GM18870 (cell line): ENCODE data around the gene ABCA12.

Experiments
- ATAC-seq: cut with Tn5 transposase; IDR thresholded peaks from one replicate; pipeline ENCODE4 v1.9.1; 2021; ENCODE audit warnings: moderate library complexity; ENCODE audit not compliant: unreplicated experiment

The ABCA12 gene

DNA sequence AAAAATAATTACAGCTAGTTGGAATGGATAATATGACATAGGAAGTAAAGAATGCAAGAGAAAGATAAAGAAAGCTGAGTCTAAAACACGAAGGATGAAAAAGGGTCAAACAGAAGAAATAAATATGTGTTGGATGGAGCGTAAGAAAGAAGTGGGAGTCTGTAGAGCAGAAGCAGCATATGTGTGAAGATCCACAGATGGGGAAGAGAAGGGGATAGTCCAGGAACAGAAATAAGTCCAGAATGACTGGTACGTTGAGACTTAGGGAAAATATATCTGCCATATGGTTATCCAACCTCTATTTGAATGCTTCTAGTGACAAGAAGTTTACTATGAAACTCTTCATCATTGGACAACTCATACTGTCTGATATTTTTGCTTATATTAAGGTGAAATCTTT lies 18.0 kb downstream of the ABCA12 start:
- ATAC-seq = no peak

DNA sequence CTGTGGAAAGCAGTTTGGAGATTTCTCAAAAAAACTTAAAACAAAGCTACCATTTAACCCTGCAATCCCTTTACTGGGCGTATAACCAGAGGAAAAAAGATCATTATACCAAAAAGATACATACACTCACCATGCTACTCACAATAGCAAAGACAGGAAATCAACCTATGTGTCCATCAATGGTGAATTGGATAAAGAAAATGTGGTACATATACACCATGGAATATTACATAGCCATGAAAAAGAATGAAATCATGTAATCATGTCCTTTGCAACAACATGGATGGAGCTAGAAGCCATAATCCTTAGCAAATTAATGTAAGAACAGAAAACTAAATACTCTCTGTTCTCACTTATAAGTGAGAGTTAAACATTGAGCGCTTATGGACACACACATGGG lies 18.6 kb downstream of the ABCA12 start:
- ATAC-seq = no peak

DNA sequence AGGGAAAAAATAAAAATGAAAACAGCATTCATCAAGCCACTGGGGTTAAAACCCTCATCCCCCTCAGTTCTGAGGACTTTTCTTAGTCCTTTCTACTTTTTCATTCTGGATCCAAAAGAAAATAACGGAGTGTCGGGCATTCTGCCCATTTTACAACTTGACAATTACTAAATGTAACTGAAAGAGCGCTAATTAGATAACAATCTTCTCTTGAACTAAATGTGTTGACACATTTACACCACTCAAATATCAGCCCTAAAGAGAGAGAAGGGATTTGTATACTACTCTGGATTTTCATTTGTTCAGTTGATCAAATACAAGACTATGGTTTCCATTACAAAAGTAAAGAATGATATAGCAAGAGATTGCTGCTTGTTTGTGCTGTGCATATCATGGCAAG lies 27.5 kb downstream of the ABCA12 start:
- no peak for ATAC-seq

DNA sequence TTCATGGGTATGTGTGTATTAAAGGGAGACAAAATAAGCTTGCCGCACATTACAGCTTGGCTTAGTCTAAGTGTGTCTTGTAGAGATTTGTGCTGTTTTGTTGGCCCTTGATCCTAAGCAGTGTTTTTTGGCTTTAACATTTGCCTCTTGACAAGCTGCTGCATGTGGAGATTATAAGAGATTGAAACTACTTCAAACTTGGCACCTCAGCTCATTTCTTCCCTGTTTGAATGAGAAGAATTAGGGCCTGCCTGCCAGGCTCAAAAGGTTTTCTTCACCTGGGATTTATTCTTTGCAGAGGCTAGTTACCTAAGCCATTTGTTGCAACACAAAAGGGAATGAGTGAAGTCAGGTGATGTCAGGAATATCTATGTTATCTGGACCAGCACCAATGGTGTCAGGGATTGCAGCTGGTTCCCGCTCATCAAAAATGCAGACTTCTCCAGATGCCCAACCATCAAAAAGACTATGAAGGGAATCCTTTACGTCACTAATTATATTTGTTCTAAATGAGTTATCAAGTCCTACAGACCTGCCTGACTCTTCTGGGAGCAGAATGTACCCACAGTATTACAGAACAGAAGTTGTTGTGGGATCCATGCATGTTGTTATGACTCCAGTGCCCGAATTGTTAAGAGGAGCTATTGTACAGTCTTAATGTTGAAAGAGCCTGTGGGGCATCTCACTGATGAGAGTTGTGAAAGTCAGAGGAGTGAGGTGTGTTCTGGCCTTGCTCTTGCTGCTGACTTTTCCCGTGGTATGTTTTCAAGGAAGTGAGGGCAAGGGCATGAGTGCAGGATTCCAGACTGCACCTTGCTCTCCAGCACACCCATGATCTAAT lies 31.0 kb downstream of the ABCA12 start:
- no peak for ATAC-seq

DNA sequence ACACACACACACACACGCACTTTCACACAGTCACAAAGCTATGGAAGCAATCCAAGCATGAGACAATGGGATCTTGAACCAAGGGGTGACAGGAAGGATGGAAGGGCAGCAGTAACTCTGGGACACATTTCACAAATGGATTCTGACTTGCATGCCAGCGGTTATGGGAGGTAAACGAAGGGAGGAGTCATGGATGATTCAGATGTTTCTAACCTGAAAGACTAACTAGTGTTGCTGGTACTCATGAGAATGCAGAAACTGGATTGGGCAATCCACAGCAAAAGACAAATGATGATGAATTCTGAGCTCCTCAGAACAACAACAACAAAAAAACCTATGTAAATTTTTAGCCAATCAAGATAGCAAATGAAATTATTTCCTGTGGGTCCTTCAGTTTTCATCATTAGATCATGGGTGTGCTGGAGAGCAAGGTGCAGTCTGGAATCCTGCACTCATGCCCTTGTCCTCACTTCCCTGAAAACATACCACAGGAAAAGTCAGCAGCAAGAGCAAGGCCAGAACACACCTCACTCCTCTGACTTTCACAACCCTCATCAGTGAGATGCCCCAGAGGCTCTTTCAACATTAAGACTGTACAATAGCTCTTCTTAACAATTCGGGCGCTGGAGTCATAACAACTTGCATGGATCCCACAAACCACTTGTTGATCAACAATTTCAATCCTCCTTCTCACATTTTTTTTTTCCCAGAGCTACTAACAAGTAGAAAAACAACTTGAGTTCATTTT lies 32.6 kb downstream of the ABCA12 start:
- no peak for ATAC-seq

DNA sequence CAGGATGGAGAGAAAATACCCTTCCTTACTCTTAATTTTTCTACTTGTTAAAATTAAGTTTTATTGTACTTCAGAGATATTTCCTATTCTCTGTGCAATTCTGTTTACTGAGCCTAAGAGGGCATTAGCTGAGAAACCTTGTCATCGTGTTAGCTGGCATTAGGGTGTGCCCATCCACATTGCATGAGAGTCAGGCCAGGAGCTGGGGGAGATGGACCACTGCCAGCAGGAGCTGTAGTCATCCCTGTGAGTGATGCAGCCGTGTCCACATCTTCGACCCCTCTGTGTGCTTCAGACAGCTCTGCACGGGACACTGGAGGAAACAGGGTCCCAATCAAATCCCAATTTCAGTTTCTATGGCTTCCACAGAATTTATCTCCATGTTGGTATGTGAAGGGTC lies 34.2 kb downstream of the ABCA12 start:
- no peak for ATAC-seq

DNA sequence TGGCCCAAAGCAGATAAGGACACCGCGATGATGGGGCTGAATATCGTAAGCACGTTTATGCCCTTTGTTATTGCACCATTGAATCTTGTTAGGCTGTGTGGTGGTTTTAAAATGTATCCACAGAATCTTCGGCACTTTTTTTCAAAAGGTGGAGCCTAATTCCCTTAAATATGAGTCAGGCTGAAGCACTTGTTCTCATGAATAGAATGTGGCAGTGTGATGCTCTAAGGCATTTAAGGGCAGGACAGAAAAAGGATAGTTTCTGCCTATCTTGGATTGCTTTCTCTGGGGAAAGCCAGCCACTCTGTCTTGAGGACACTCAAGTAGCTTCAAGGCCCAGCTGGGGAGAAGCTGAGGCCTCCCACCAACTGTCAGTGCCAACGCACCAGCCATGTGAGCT lies 39.6 kb downstream of the ABCA12 start:
- no peak for ATAC-seq

DNA sequence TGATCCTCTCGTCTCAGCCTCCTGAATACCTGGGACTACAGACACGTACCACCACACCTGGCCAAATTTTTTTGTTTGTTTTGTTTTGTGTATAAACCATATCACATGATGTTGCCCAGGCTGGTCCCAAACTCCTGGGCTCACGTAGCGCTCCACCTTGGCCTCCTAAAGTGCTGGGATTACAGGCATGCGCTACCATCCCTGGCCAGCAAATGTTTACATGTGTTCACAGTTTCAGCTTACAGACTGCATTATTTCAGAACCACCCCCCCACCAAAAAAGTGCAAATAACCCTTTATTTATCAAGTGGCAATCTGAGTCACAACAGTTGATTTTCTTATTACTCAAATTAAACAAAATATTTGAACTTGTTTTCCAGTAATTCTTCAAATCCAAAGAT lies 54.3 kb downstream of the ABCA12 start:
- no peak for ATAC-seq

DNA sequence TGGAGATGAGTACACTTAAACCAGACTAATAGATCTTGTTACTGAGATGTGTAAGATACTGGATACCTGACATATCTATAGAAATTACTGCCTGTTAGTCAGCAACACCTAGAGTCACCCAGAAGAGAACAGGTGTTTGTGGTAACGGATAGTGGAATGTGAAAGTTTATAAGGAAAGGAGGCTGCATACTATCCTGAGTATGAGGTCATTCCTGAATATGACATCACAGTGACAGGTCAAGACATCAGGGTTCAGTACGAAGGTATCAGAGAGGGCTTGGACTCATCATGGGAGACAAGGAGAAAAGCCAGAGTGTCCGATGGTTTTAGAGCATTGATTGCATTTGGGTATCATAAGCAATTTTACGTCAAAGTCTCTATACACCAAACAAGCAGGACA lies 55.3 kb downstream of the ABCA12 start:
- ATAC-seq = no peak

DNA sequence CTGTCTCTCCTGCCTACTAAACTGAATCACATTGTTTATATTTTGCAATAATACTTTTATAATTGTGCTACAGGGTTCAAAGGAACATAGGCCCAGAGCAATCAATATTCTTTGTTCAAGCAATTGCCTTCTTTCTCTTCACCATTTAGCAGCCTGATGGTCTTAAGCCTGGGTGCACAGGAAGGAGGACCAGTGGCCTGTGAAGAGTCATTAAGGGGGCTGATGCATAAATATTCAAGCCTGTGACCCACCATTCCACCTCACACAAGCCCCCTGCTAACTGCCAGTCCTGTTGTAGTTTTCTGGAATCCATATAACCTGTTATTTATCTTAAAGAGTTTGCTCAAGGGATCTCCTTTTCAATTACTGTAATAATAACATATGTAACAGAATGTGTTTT lies 56.0 kb downstream of the ABCA12 start:
- ATAC-seq = no peak

DNA sequence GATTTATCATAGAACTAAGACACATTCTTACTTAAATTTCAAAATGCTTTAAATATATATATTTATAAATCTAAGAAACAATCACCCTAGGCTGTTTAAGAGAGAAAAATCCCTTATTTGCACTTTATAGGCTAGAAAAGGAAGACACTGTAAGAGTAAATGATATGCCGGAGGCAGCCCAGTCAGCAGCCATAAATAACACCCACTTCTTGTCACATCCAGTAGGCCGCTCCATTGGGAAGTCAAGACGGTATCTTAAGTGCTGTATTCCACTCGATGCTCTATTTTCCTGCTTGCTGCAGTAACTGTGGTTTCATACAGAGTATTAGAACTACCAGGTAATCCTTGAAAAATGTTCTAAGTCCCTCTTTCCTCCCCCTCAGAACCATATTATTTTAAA lies 57.9 kb downstream of the ABCA12 start:
- ATAC-seq = no peak

DNA sequence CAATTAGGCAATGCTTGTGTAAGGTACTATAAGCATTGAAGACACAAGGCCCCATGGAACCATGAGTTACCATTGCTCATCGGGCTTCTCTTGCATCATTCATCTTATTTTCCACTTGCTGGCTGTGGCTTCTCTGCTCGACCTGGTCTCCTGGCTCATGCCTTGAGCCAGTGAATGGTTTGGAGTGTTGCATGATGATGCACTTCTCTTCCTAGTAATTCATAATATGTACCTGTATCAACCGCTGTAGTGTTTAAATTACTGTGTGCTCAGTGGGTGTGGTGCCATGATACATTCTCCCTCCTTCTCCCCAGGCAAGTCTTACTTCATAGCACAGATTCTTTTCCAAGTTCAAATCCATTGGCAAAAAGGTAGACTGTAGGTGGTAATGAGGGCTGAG lies 66.8 kb downstream of the ABCA12 start:
- no peak for ATAC-seq

DNA sequence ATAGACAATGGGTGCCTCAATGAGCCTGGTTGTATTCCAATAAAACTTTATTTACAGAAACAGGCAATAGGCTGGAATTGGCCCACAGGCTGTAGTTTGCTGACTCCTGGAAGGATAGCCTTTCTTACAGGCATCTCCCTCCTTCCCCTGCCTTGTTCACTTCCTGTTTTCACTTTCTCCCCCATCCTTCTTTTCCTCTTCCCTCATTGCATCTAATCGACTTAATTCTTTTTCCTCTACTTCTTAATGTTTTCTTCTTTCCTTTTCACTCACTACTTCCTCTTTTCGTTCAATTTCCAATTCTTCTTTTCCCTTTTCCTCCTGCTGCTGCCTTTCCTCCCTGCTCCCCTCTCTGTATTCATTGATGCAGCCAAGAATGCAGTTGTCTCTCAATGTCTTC lies 70.0 kb downstream of the ABCA12 start:
- ATAC-seq = no peak

DNA sequence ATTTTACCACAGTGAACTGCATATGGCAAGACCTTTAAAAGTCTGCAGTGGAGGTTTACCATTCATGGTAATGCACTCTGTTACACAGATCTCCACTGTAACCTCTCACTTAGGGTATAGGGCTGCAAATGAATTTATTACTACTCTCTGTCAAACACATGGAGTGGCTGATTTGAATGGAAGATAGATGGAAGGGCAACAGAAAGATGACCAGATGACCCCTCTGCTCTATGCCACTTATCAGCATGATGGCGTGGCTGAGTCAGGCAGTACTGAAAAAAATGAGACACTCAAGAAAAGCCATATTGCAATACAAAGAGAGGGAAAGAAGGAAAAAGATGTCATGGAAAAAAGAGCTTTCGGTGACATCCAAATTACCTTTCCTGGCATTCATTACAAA lies 72.3 kb downstream of the ABCA12 start:
- no peak for ATAC-seq

DNA sequence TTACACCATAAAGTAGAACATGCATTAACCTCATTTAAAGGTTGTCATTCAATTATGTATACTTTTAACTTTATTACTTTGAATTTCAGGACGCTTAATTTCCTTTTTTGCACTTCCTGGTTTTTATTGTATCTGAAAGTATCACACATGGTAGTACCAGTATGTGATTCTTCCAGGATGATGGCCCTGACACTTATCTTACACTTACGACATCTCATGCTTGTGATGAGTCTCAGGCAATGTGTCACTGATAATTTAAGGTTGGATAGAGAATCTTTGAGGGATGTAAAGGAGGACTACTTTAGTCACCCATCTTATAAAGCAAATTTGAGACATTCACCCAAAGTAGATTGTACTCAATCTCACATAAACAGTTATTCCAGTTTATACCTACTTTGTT lies 74.9 kb downstream of the ABCA12 start:
- no peak for ATAC-seq

DNA sequence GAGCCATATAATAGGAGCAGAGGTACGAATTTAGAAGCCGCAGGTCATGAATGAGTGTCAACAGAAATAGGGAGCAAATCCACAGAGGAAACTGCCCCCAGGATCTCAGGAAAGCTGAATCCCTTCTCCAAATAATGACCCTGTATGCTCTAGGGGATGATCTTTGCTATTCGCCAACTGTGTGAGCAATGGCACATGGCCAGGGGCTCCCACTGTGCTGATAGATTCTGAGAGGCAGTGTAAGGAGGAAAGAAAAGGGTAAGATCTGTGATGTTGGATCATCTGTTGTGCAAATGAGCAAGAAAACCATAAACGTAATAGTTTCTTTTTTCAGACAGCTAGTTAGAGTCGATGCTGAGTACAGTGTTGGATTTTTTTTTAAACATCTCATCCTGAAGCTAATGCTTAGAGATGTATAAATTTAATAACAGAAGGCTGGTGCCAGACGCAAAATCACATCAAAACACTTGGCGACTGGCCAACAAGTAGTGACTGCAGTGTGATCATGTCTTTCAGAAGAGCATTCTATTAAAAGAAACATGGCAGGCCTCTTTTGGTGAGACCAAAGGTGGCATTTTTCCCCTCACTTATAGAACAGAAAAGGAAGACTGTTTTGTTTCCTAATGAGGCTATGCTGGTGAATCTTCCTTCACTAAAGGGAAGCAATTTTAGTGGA lies 77.4 kb downstream of the ABCA12 start:
- no peak for ATAC-seq

DNA sequence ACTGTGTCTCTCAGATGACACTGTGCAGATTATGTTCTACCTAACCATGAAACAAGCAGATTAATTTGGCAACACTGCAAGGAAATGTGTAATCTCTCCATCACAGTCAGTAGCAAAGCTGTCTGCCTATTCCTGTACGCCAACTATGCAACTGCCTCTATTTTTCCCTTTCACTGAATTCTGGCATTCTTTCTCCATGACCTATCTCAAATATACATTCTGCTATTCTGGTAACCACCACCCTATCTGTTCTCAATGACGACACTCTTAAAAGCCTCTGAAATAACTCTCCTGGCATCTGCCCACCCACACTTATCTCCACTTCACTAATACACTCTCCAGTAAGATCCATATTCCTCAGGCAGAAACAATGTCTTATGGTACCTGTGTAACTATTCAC lies 78.7 kb downstream of the ABCA12 start:
- no peak for ATAC-seq

DNA sequence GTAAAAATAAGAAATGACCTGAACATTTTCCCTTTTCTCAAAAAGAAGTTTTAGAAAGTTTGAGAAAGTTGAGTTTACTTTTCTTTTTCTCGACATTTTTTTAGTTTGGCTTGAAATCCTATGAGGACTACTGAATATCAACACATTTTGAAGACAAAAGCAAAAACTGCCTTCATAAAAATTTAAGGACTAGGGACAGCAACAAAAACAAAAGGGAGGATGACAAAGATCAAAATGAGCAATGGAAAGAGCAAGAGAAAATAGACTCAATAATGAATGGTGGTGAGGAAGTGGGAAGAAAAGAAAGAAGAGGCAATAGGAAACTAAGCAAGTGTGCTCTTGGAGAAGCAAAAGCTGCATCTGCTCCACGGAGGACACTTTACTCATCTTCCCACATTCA lies 82.5 kb downstream of the ABCA12 start:
- no peak for ATAC-seq

DNA sequence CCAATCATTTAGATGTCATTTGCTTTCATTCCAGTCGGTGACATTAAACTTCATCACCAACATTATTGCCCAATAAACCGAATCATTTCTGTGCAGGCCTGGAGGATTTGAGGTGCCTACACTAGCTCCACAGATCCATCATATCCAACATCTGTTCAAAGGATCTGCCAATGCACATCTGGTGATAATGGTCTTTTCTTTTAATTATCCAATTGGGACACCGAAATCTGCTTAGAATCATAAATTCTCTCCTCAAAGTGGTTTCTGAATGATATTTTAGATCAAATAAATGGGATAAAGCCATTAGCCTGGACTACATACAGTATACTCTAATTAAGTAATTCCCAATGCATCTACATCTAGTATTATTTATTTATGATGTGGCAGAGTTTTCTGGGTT lies 85.6 kb downstream of the ABCA12 start:
- ATAC-seq = no peak

DNA sequence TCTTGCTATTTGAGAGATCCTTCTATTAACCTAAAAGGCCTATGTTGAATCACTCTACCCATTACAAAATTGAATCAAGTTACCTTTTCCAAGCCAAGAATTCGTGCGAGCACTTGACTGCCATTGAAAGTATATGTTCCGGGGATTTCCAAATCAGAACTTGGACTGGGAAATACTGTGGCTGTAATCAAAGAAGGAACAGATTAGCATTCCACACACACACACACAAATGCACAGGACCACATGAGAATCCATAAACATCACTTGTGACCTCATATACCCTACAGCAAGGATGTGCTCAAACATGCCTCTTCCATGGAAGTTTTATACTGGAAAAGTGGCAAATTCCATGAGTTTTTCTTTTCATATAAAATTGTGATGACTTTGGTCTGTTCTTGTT lies 86.0 kb downstream of the ABCA12 start:
- ATAC-seq = no peak

DNA sequence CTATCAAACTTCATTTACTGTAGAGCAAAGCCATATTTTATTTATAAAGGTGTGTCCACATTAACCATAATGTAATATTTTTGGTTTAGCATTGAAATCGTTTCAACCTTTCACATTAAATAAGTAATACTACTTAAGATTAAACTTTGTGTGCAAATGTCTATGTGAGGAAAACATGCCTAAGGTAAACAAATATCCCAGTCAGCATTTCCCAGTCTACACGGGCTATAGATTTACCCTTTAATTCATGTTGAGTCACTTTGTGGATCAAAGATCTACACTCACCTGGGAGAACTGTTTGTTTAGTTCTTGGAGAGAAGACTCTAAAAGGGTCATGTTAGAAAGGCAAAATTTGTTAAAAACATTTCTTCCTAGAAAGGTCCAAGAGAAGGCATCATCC lies 89.1 kb downstream of the ABCA12 start:
- ATAC-seq = no peak

DNA sequence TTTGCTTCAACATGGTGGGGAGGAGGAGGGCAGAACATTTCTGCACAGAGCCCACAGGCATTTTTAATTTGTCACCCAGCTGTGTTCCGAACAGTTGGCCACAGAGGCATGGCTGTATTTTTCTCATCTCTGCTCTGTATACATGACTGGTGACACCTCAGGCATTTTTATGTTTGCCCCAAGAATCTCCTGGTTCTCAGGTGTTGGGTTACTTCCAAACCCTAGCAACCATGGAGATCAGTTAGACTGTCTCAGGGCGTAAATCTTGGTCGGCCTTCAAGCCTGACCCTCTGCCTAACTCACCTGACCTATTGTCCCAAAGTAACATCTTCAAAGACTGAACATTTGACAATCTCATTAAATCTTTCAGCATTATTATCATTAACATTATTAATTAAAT lies 100.0 kb downstream of the ABCA12 start:
- ATAC-seq = no peak
